K562 (cell line): ENCODE data around the gene ZCRB1. TPM values are rescaled to one million over a fixed set of nuclear protein-coding genes. Genes with fewer than 3 reads are reported as not detected.

Experiments
- ARID3B ChIP-seq: fragments of 250-450 bp; sonication (Bioruptor Pico); IDR thresholded peaks from 2 replicates; pipeline ENCODE4 v1.4.0; 2020; ENCODE audit warnings: borderline replicate concordance
- CBFA2T2 ChIP-seq: fragments of 450-650 bp; conservative IDR thresholded peaks from 2 replicates; pipeline ENCODE4 v1.6.1; 2017; ENCODE audit warnings: mild to moderate bottlenecking
- CBX1 ChIP-seq: sonication (generic); IDR thresholded peaks from 2 replicates; pipeline ENCODE4 v1.6.1; 2016; ENCODE audit warnings: antibody characterized with exemption, low read depth, mild to moderate bottlenecking
- CREB1 ChIP-seq, 2 experiments: sonication (generic) in 1 of 2; formaldehyde crosslinking in 1 of 2; IDR thresholded peaks; 2 replicates each; pipeline versions ENCODE4 v1.6.1 to v1.8.0; 2012 to 2022; ENCODE audit warnings: inconsistent platforms in 1 of 2, mild to moderate bottlenecking in 1 of 2, missing genetic modification reagents in 1 of 2, moderate library complexity in 1 of 2
- FOXK1 ChIP-seq: sonication (generic); formaldehyde crosslinking; IDR thresholded peaks from 2 replicates; pipeline ENCODE4 v1.8.0; 2022; ENCODE audit warnings: missing genetic modification reagents, mild to moderate bottlenecking, borderline replicate concordance
- KDM1A ChIP-seq, 2 experiments: fragments of 450-650 bp; IDR thresholded peaks; 2 replicates each; pipeline ENCODE4 v1.6.1; 2016; ENCODE audit warnings: mild to moderate bottlenecking in 2 of 2
- NR2C1 ChIP-seq, 2 experiments: fragments of 450-650 bp; IDR thresholded peaks; 2 replicates each; pipeline ENCODE4 v1.6.1; 2017; ENCODE audit warnings: mild to moderate bottlenecking in 2 of 2, antibody characterized with exemption in 1 of 2, inconsistent platforms in 1 of 2, missing compliant biosample characterization in 1 of 2, missing genetic modification characterization in 1 of 2
- PHF8 ChIP-seq: fragments of 200-600 bp; sonication (generic); IDR thresholded peaks from 2 replicates; pipeline ENCODE4 v1.6.1; 2012; ENCODE audit warnings: mixed run types, mild to moderate bottlenecking, inconsistent platforms, low read length, moderate library complexity, borderline replicate concordance
- RCOR1 ChIP-seq, 2 experiments: IDR thresholded peaks; 2 replicates each; pipeline ENCODE4 v1.6.1; 2012; ENCODE audit warnings: low read depth in 2 of 2, low read length in 2 of 2, borderline replicate concordance in 1 of 2, improper control_type of control experiment in 1 of 2
- REST ChIP-seq, 2 experiments: fragments of 450-650 bp; formaldehyde crosslinking in 1 of 2; IDR thresholded peaks; 2 replicates each; pipeline versions ENCODE4 v1.4.0 to v1.6.1; 2014 to 2020; ENCODE audit warnings: mild to moderate bottlenecking in 2 of 2, borderline replicate concordance in 1 of 2, low read depth in 1 of 2
- STAT5B ChIP-seq: fragments of 250-450 bp; sonication (Bioruptor Pico); IDR thresholded peaks from 2 replicates; pipeline ENCODE4 v1.8.0; 2021; ENCODE audit warnings: mild to moderate bottlenecking, inconsistent platforms
- SUPT5H ChIP-seq: fragments of 450-650 bp; IDR thresholded peaks from 2 replicates; pipeline ENCODE4 v1.6.1; 2016
- U2AF1 ChIP-seq: fragments of 200-400 bp; formaldehyde crosslinking; optimal IDR thresholded peaks from 2 replicates; pipeline ENCODE3; 2017; ENCODE audit warnings: mild to moderate bottlenecking, low read depth, low read length, moderate library complexity
- ZBTB17 ChIP-seq: fragments of 450-650 bp; formaldehyde crosslinking; IDR thresholded peaks from 2 replicates; pipeline ENCODE4 v1.4.0; 2020; ENCODE audit warnings: mild to moderate bottlenecking
- ZNF197 ChIP-seq: fragments of 200-800 bp; sonication (Bioruptor generic); IDR thresholded peaks from 2 replicates; pipeline ENCODE4 v1.6.1; 2016; ENCODE audit warnings: low read depth, missing genetic modification characterization, missing compliant biosample characterization
- ZNF282 ChIP-seq: sonication (generic); formaldehyde crosslinking; IDR thresholded peaks from 2 replicates; pipeline ENCODE4 v1.8.1; 2023; ENCODE audit warnings: missing genetic modification reagents
- polyA plus RNA-seq, 8 experiments: library from polyadenylated mRNA; depleted of rRNA in 4 of 8; stranded (reverse) in 5 of 8; unstranded in 3 of 8; fragments of >200 nt; fragmentation: Nextera tagmentation in 2 of 8; fragmentation: Illumina TruSeq in 1 of 8; extraction: Ambion mirVana in 2 of 8; extraction: Trizol in 1 of 8; gene quantifications; 2 replicates each; pipeline versions ENCODE4 v1.2.1 to v1.2.3, GENCODE V29; 2011 to 2014; ENCODE audit warnings: inconsistent platforms in 1 of 8, missing spikeins in 1 of 8
- total RNA-seq, 7 experiments: library from RNA; depleted of rRNA in 6 of 7; stranded (reverse); fragments of >200 nt in 6 of 7; fragmentation: Illumina TruSeq in 2 of 7; extraction: Trizol in 2 of 7; gene quantifications; 2 replicates each; pipeline versions ENCODE4 v1.2.1 to v1.2.3, GENCODE V29; 2011 to 2021; ENCODE audit warnings: low replicate concordance in 1 of 7
- TF ChIP-seq, protein P1 (sequence below): IDR thresholded peaks from 2 replicates; pipeline ENCODE4 v1.6.1; 2011; ENCODE audit not compliant: insufficient read length; ENCODE audit errors: extremely low read depth

ZCRB1 gene
- total and polyA plus RNA-seq, 9 of the 15 experiments (the other 6 are each of a cell fraction or from before 2014, with no cell fraction given) = 36.0 to 102 (median 51.0) TPM

- TF ChIP-seq REST (IDR thresholded peaks at IDR 0.05; ENCODE audit: borderline replicate concordance) (peak; percentile 77), REST (CRISPR knock-in tag; IDR thresholded peaks at IDR 0.05; ENCODE audit: low read depth) (no peak), SUPT5H (no peak), CREB1 (IDR thresholded peaks at IDR 0.05) (no peak), CREB1 (CRISPR knock-in tag; IDR thresholded peaks at IDR 0.05) (no peak), KDM1A (IDR thresholded peaks at IDR 0.05) (peak in 1 of 2 experiments; percentile 29; a peak in 1 of 4 replicates), RCOR1 (IDR thresholded peaks at IDR 0.05; ENCODE audit: borderline replicate concordance in 1 of 2, low read depth in 2 of 2, low read length in 2 of 2) (0 out of 4 replicates have a peak, but pooled peaks of 1 of the 2 experiments have one; percentile 28), ZNF197 (CRISPR knock-in tag) (no peak), U2AF1 (no peak), STAT5B (CRISPR knock-in tag) (no peak), FOXK1 (CRISPR knock-in tag) (no peak), CBX1 (no peak), CBFA2T2 (0 out of 2 replicates have a peak, but pooled peaks have one; percentile 15), PHF8 (no peak), ZBTB17 (no peak), ARID3B (CRISPR knock-in tag) (no peak), NR2C1 (IDR thresholded peaks at IDR 0.05) (no peak; the same call in 1 of the 2 replicates), NR2C1 (tag; IDR thresholded peaks at IDR 0.05) (peak; percentile 48; the same call in 1 of the 2 replicates), ZNF282 (CRISPR knock-in tag) (no peak)
- TF ChIP-seq, protein P1, sequence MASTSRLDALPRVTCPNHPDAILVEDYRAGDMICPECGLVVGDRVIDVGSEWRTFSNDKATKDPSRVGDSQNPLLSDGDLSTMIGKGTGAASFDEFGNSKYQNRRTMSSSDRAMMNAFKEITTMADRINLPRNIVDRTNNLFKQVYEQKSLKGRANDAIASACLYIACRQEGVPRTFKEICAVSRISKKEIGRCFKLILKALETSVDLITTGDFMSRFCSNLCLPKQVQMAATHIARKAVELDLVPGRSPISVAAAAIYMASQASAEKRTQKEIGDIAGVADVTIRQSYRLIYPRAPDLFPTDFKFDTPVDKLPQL = no peak
Observed at GRCh38 chr12:42372154-42372791, 46.4 kb upstream of the ZCRB1 start (continued).
